GM18498 (cell line): ENCODE results near the gene ZNF722.
"Not testable (repeated sequence)": the region's sequence is repeated elsewhere in the genome, so short reads cannot be mapped to it uniquely, and the experiment has no call there.

Source experiments
- ATAC-seq: cut with Tn5 transposase; IDR thresholded peaks from one replicate; pipeline ENCODE4 v1.9.1; 2021; ENCODE audit warnings: mild to moderate bottlenecking, moderate library complexity; ENCODE audit not compliant: unreplicated experiment

ZNF722 gene

GRCh38 chr7:63998549-63998948 is at the start of gene ZNF722:
TSS of gene ZNF722 (plus strand) at chr7:63998849. CDS start at chr7:63998962, 113 bp downstream.
- no peak for ATAC-seq

GRCh38 chr7:63953181-63953580 is 45.5 kb upstream of the ZNF722 start:
- ATAC-seq = no peak

- no peak for ATAC-seq
Measured at GRCh38 chr7:63968629-63969028, 30.0 kb upstream of the ZNF722 start.

GRCh38 chr7:64015496-64015895 is 16.8 kb downstream of the ZNF722 start:
- not testable (repeated sequence) for ATAC-seq

- no peak for ATAC-seq
Measured at GRCh38 chr7:64035388-64035787, 36.7 kb downstream of the ZNF722 start.

GRCh38 chr7:64037095-64037494 is 38.4 kb downstream of the ZNF722 start:
- no peak for ATAC-seq

- no peak for ATAC-seq
Measured at GRCh38 chr7:64045301-64046040, 46.8 kb downstream of the ZNF722 start, which contains the start of gene ZNF727. TSS of gene ZNF727 (plus strand) at chr7:64045434. CDS start at chr7:64045622, 188 bp downstream.

- no peak for ATAC-seq
Measured at GRCh38 chr7:64046041-64046389, 47.4 kb downstream of the ZNF722 start.
